Measurements from ENCODE around the gene NME2. TPM values are rescaled to one million over a fixed set of nuclear protein-coding genes. Genes with fewer than 3 reads are reported as not detected.

Gene NME2
- total RNA-seq, 4 donors from 2014 or later: 143 to 276 (median 160) TPM

DNA sequence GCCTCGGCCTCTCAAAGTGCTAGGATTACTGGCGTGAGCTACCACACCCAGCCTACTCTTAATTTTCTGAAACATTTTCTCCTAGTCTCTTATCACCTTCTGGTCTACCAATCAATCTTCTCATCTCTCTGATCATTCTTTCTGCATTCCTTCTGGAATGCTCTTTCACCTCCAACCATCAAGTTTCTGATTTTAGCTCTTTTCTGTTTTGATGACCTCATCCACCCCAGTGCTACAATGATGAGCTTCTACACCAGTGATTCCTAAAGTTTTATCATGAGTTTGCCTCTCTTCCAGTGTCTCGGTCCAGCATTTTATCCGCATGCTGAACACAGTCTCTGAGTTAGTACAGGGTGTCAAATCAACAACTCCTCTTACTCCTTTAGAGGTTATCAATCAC lies 31.5 kb downstream of the NME2 start:
- no peaks in the 10 kb centered on the region for H3K4me1 ChIP-seq
- H3K36me3 ChIP-seq: peaks cover 0 to 88% (median 0%) of the 10 kb centered on the region in 3 donors
- TF ChIP-seq POLR2A (IDR thresholded peaks at IDR 0.05): no peak
- TF ChIP-seq, protein P1, sequence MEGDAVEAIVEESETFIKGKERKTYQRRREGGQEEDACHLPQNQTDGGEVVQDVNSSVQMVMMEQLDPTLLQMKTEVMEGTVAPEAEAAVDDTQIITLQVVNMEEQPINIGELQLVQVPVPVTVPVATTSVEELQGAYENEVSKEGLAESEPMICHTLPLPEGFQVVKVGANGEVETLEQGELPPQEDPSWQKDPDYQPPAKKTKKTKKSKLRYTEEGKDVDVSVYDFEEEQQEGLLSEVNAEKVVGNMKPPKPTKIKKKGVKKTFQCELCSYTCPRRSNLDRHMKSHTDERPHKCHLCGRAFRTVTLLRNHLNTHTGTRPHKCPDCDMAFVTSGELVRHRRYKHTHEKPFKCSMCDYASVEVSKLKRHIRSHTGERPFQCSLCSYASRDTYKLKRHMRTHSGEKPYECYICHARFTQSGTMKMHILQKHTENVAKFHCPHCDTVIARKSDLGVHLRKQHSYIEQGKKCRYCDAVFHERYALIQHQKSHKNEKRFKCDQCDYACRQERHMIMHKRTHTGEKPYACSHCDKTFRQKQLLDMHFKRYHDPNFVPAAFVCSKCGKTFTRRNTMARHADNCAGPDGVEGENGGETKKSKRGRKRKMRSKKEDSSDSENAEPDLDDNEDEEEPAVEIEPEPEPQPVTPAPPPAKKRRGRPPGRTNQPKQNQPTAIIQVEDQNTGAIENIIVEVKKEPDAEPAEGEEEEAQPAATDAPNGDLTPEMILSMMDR (IDR thresholded peaks at IDR 0.05): no peak
- no peaks in the 10 kb centered on the region for H3K9me3 ChIP-seq
- no peak overlapping the region for H3K27ac ChIP-seq
- H3K27me3 ChIP-seq: no peaks in the 10 kb centered on the region
- no peak overlapping the region for H3K4me3 ChIP-seq
- DNase-seq: no peak

DNA sequence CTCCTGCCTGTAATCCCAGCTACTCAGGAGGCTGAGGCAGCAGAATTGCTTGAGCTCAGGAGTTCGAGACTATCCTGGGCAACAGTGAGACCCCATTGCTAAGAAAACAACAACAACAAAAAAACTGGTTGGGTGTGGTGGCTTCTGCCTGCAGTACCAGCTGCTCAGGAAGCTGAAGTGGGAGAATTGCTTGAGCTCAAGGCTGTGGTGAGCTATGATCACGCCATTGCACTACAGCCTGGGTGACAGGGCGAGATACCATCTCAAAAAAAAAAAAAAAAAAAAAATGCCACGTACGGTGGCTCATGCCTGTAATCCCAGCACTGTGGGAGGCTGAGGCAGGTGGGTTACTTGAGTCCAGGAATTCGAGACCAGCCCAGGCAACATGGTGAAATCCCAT lies 34.1 kb downstream of the NME2 start:
- peaks cover 0 to 91% (median 0%) of the 10 kb centered on the region in 3 donors for H3K36me3 ChIP-seq
- no peak for DNase-seq
- TF ChIP-seq, protein P1 (IDR thresholded peaks at IDR 0.05): no peak
- TF ChIP-seq POLR2A (IDR thresholded peaks at IDR 0.05): no peak
- H3K4me1 ChIP-seq: no peaks in the 10 kb centered on the region
- no peaks in the 10 kb centered on the region for H3K27me3 ChIP-seq
- H3K9me3 ChIP-seq: peaks cover 0 to 4% (median 0%) of the 10 kb centered on the region in 4 donors
- no peak overlapping the region for H3K27ac ChIP-seq
- H3K4me3 ChIP-seq: no peak overlapping the region

DNA sequence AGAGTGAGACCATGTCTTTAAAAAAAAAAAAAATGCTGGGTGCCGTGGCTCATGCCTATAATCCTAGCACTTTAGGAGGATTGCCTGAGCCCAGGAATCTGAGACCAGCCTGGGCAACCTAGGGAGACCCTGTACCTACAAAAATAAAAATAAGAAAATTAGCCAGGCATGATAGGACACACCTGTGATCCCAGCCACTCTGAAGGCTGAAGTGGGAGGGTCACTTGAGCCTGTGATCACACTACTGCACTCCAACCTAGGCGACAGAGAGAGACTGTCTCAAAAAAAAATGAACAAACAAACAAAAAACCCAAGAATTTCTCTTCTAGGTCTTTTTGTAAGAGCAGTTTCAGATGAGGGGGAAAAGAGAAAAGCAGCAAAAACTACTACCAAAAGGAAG lies 34.6 kb downstream of the NME2 start:
- Histone ChIP-seq H3K27me3 (no peaks in the 10 kb centered on the region), H3K27ac (no peak overlapping the region), H3K36me3 (peaks cover 0 to 91% (median 0%) of the 10 kb centered on the region in 3 donors), H3K9me3 (peaks cover 0 to 4% (median 0%) of the 10 kb centered on the region in 4 donors), H3K4me3 (no peak overlapping the region), H3K4me1 (no peaks in the 10 kb centered on the region)
- no peak for DNase-seq
- TF ChIP-seq POLR2A (IDR thresholded peaks at IDR 0.05): no peak
- TF ChIP-seq, protein P1 (IDR thresholded peaks at IDR 0.05): no peak

DNA sequence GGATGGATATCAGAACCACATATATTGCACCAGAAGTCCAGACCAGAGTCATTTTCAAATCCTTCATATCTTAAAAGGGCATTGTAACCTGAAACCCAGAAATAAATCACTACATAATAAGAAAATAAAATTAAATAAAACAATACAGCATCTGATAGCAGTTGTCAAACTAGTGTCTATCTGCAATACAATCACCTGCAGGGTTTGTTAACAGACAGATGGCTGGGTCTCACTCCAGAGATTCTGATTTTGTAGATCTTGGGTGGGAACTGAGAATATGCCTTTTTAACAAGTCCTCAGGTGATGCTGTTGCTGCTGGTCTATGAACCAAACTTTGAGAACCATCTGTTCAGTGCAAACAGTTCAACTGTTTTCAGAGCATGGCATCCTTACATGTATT lies 37.6 kb downstream of the NME2 start:
- no peak overlapping the region for H3K4me3 ChIP-seq
- TF ChIP-seq, protein P1 (IDR thresholded peaks at IDR 0.05): no peak
- TF ChIP-seq POLR2A (IDR thresholded peaks at IDR 0.05): no peak
- DNase-seq: no peak
- H3K36me3 ChIP-seq: peaks cover 0 to 89% (median 0%) of the 10 kb centered on the region in 3 donors
- peaks cover 0 to 4% (median 0%) of the 10 kb centered on the region in 4 donors for H3K9me3 ChIP-seq
- no peaks in the 10 kb centered on the region for H3K27me3 ChIP-seq
- H3K27ac ChIP-seq: no peak overlapping the region
- no peaks in the 10 kb centered on the region for H3K4me1 ChIP-seq

DNA sequence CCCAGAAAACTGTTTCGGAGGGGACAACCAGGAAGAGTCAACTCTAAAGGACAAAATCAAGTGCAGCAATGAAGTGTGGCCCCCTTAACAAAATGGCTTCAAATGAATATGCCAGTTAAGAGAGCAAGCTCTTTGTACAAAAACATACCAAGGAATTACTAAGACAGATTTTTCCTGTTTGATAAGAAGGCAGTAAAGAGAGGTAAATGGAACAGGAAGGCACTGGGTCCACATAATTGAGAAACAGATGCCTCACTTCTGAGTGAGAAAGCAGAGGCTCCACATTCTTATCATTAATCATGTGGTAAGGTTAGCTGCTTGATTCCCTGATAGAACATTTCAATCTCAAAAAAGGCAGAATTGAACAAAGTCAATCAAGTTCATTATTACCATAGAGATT lies 48.7 kb downstream of the NME2 start:
- no peaks in the 10 kb centered on the region for H3K9me3 ChIP-seq
- no peaks in the 10 kb centered on the region for H3K4me1 ChIP-seq
- no peak overlapping the region for H3K27ac ChIP-seq
- H3K36me3 ChIP-seq: peaks cover 0 to 79% (median 0%) of the 10 kb centered on the region in 3 donors
- no peak overlapping the region for H3K4me3 ChIP-seq
- DNase-seq: no peak
- no peaks in the 10 kb centered on the region for H3K27me3 ChIP-seq
- TF ChIP-seq POLR2A (IDR thresholded peaks at IDR 0.05): no peak
- TF ChIP-seq, protein P1 (IDR thresholded peaks at IDR 0.05): no peak

DNA sequence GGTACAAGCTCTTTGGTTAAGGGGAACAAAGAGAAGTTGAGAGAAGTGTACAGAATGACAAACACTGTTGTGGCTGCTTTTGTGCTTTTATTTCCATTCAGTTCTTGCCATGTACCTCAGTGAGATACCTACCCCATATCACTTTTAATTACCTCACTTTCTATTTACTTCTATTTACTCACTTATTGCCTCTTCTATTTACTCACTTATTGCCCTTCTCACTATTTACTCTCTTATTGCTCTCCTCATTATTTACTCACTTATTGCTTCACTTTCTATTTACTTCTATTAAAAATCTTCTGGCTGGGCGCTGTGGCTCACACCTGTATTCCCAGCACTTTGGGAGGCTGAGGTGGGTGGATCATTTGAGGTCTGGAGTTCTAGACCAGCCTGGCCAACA lies 51.7 kb downstream of the NME2 start:
- Histone ChIP-seq H3K4me1 (no peaks in the 10 kb centered on the region), H3K27ac (no peak overlapping the region), H3K9me3 (no peaks in the 10 kb centered on the region), H3K36me3 (peaks cover 0 to 77% (median 0%) of the 10 kb centered on the region in 3 donors), H3K27me3 (no peaks in the 10 kb centered on the region), H3K4me3 (no peak overlapping the region)
- no peak for DNase-seq
- no peak for TF ChIP-seq POLR2A (IDR thresholded peaks at IDR 0.05)
- TF ChIP-seq, protein P1 (IDR thresholded peaks at IDR 0.05): no peak
